ENCODE measurements around the gene TMIGD2. TPM values are rescaled to one million over a fixed set of nuclear protein-coding genes. Genes with fewer than 3 reads are reported as not detected.
A peak's percentile ranks its signal among the peaks of the same experiment; 100 is the strongest.

TMIGD2 gene
- total RNA-seq, 1 experiment from 2014 or later: not detected

DNA sequence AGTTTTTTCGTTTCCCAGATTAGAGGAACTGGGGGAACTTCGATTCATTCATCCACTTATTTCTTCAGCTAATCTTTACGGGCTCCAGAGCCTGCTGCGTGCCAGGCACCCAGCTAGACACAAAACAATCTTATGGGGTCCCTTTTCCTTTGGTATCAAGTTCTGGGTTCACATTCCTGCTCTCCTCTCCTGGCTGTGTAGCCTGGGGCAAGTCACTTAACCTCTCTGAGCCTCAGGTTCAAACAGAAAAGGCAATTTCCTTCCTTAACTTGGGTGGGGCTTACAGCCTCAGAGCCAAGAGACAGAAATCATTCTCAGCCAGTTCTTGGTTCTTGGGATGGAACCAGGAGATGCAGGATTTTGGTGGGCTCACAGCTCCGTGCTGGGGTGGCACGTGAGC is 17.2 kb downstream of the TMIGD2 start:
- Histone ChIP-seq H3K27me3 (ENCODE audit: control insufficient read depth, insufficient read depth, low read length) (no peaks in the 10 kb centered on the region; the same call in 1 of the 2 replicates), H3K4me3 (ENCODE audit: low read depth in 2 of 2, low read length in 2 of 2) (no peak overlapping the region), H3K27ac (ENCODE audit: low read length) (no peak overlapping the region), H3K4me1 (ENCODE audit: control insufficient read depth, insufficient read depth, low read length) (peaks cover 4% of the 10 kb centered on the region; the same call in 1 of the 2 replicates), H3K36me3 (ENCODE audit: control insufficient read depth, insufficient read depth, low read length) (no peaks in the 10 kb centered on the region), H3K9me3 (ENCODE audit: control insufficient read depth, insufficient read depth, low read depth, low read length) (no peaks in the 10 kb centered on the region)
- no peak for ATAC-seq
- POLR2A ChIA-PET: no interaction called here
- TF ChIP-seq SIN3A (IDR thresholded peaks at IDR 0.05; ENCODE audit: borderline replicate concordance, insufficient read depth, low read depth, low read length) (no peak), POLR2AphosphoS5 (IDR thresholded peaks at IDR 0.05; ENCODE audit: low read depth, low read length) (no peak), TCF7L2 (IDR thresholded peaks at IDR 0.05; ENCODE audit: low read depth, low read length) (no peak)
- TF ChIP-seq, protein P1, sequence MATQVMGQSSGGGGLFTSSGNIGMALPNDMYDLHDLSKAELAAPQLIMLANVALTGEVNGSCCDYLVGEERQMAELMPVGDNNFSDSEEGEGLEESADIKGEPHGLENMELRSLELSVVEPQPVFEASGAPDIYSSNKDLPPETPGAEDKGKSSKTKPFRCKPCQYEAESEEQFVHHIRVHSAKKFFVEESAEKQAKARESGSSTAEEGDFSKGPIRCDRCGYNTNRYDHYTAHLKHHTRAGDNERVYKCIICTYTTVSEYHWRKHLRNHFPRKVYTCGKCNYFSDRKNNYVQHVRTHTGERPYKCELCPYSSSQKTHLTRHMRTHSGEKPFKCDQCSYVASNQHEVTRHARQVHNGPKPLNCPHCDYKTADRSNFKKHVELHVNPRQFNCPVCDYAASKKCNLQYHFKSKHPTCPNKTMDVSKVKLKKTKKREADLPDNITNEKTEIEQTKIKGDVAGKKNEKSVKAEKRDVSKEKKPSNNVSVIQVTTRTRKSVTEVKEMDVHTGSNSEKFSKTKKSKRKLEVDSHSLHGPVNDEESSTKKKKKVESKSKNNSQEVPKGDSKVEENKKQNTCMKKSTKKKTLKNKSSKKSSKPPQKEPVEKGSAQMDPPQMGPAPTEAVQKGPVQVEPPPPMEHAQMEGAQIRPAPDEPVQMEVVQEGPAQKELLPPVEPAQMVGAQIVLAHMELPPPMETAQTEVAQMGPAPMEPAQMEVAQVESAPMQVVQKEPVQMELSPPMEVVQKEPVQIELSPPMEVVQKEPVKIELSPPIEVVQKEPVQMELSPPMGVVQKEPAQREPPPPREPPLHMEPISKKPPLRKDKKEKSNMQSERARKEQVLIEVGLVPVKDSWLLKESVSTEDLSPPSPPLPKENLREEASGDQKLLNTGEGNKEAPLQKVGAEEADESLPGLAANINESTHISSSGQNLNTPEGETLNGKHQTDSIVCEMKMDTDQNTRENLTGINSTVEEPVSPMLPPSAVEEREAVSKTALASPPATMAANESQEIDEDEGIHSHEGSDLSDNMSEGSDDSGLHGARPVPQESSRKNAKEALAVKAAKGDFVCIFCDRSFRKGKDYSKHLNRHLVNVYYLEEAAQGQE (IDR thresholded peaks at IDR 0.05; ENCODE audit: insufficient read depth in 1 of 2, low read depth in 2 of 2, low read length in 1 of 2): no peak
- TF ChIP-seq, protein P2, sequence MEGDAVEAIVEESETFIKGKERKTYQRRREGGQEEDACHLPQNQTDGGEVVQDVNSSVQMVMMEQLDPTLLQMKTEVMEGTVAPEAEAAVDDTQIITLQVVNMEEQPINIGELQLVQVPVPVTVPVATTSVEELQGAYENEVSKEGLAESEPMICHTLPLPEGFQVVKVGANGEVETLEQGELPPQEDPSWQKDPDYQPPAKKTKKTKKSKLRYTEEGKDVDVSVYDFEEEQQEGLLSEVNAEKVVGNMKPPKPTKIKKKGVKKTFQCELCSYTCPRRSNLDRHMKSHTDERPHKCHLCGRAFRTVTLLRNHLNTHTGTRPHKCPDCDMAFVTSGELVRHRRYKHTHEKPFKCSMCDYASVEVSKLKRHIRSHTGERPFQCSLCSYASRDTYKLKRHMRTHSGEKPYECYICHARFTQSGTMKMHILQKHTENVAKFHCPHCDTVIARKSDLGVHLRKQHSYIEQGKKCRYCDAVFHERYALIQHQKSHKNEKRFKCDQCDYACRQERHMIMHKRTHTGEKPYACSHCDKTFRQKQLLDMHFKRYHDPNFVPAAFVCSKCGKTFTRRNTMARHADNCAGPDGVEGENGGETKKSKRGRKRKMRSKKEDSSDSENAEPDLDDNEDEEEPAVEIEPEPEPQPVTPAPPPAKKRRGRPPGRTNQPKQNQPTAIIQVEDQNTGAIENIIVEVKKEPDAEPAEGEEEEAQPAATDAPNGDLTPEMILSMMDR (IDR thresholded peaks at IDR 0.05): no peak
- in situ Hi-C loops (cut with HindIII; ENCODE audit: low pct_unique_long_range_greater_than_20kb, low sequenced_read_pairs): no loop called here
- CTCF ChIA-PET: interaction anchor here (0.5 kb wide), 1 partner anchor 17 kb away, joined by 5 read pairs; no protein-coding TSS in a partner anchor
- no peak for DNase-seq (ENCODE audit: low read depth, low spot score)
- no TSS peak for BruUV-seq (replicated peaks)
- intact Hi-C loops (cut with micrococcal nuclease; ENCODE audit: unreplicated experiment): no loop called here

DNA sequence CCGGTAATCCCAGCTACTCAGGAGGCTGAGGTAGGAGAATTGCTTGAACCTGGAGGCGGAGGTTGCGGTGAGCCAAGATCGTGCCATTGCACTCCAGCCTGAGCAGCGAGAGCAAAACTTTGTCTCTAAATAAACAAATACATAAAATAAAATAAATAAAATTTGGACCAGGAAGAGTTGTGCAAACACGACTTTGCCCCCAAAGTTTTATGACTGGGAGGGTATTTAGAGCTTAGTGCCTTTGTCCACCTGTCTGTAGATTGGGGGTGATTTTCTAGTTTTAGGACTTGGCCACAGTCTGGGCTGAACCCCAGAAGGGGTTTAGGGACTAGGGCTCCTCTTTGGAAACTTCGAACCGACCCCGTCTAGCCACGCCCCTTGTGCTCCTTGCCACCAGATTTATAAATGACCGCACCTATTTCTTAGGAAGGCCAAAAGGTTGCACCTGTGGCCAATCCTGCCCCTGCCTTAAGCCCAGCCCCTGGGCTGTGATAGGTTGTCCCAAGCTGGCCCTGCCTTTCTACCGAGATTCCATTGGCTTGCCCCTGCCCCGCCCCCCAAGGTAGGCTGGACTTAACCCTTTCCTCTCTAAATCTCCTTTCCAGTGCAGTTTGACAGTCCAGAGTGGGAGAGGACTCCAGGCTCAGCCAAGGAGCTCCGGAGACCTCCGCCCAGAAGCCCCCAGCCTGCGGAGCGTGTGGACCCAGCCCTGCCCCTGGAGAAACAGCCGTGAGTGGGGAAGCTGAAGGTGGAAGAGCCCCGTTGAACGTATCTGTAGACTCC is 17.8 kb downstream of the TMIGD2 start:
- TF ChIP-seq POLR2AphosphoS5 (IDR thresholded peaks at IDR 0.05; ENCODE audit: low read depth, low read length): no peak
- TF ChIP-seq TCF7L2 (IDR thresholded peaks at IDR 0.05; ENCODE audit: low read depth, low read length): no peak
- TF ChIP-seq, protein P2 (IDR thresholded peaks at IDR 0.05): no peak
- TF ChIP-seq SIN3A (IDR thresholded peaks at IDR 0.05; ENCODE audit: borderline replicate concordance, insufficient read depth, low read depth, low read length): no peak
- TF ChIP-seq, protein P1 (IDR thresholded peaks at IDR 0.05; ENCODE audit: insufficient read depth in 1 of 2, low read depth in 2 of 2, low read length in 1 of 2): no peak
- H3K9me3 ChIP-seq (ENCODE audit: control insufficient read depth, insufficient read depth, low read depth, low read length): no peaks in the 10 kb centered on the region
- no peaks in the 10 kb centered on the region; the same call in 1 of the 2 replicates for H3K27me3 ChIP-seq (ENCODE audit: control insufficient read depth, insufficient read depth, low read length)
- intact Hi-C loops (cut with micrococcal nuclease; ENCODE audit: unreplicated experiment) (no loop called here), in situ Hi-C loops (cut with HindIII; ENCODE audit: low pct_unique_long_range_greater_than_20kb, low sequenced_read_pairs) (no loop called here)
- no peak for DNase-seq (ENCODE audit: low read depth, low spot score)
- POLR2A ChIA-PET: no interaction called here
- no peaks in the 10 kb centered on the region for H3K36me3 ChIP-seq (ENCODE audit: control insufficient read depth, insufficient read depth, low read length)
- H3K27ac ChIP-seq (ENCODE audit: low read length): no peak overlapping the region
- BruUV-seq (replicated peaks): no TSS peak
- CTCF ChIA-PET: interaction anchor here (0.5 kb wide), 1 partner anchor 17 kb away, joined by 5 read pairs; no protein-coding TSS in a partner anchor
- no peak overlapping the region for H3K4me3 ChIP-seq (ENCODE audit: low read depth in 2 of 2, low read length in 2 of 2)
- peaks cover 4% of the 10 kb centered on the region; the same call in 1 of the 2 replicates for H3K4me1 ChIP-seq (ENCODE audit: control insufficient read depth, insufficient read depth, low read length)
- ATAC-seq: peak; percentile 71
